Right renal pelvis (tissue), 4 donors: ENCODE data around the gene DCC. TPM values are rescaled to one million over a fixed set of nuclear protein-coding genes. Genes with fewer than 3 reads are reported as not detected.

Experiments used
- DNase-seq, 4 donors: peaks; one replicate each; pipeline ENCODE4 v3.0.0-alpha.2; 2013; ENCODE audit warnings: low read depth in 4 of 4, low spot score in 3 of 4, missing footprints in 1 of 4
- polyA plus RNA-seq, 4 donors: library from polyadenylated mRNA; unstranded; fragments of 120-200 nt; gene quantifications; one replicate each; pipeline ENCODE4 v1.2.1, GENCODE V29; 2013; ENCODE audit not compliant: insufficient read length in 4 of 4

Gene DCC
- polyA plus RNA-seq, 4 donors, result 5.8 to 10.5 (median 9.0) TPM

GRCh38 chr18:52572036-52573000 lies 232.3 kb downstream of the DCC start:
- no peak for DNase-seq

- DNase-seq, result no peak
These were observed 237.8 kb downstream of the DCC start for GRCh38 chr18:52577795-52578194.

GRCh38 chr18:52582061-52582460 lies 242.1 kb downstream of the DCC start:
- no peak for DNase-seq

- no peak for DNase-seq
These were observed 242.5 kb downstream of the DCC start for GRCh38 chr18:52582516-52582915.

- no peak for DNase-seq
These were observed 248.9 kb downstream of the DCC start for GRCh38 chr18:52588931-52589330.

GRCh38 chr18:52596748-52597435 lies 256.9 kb downstream of the DCC start:
- no peak for DNase-seq

- DNase-seq, result no peak
These were observed 258.9 kb downstream of the DCC start for GRCh38 chr18:52598921-52599320.

- no peak for DNase-seq
These were observed 262.8 kb downstream of the DCC start for GRCh38 chr18:52602820-52603219.

- DNase-seq, result no peak
These were observed 265.3 kb downstream of the DCC start for GRCh38 chr18:52605345-52605744.

GRCh38 chr18:52607985-52608384 lies 268.0 kb downstream of the DCC start:
- DNase-seq, result no peak

GRCh38 chr18:52610451-52611115 lies 270.6 kb downstream of the DCC start:
- DNase-seq, result no peak

- DNase-seq, result no peak
These were observed 272.4 kb downstream of the DCC start for GRCh38 chr18:52612406-52612805.

GRCh38 chr18:52615321-52615720 lies 275.3 kb downstream of the DCC start:
- DNase-seq, result no peak

- DNase-seq, result no peak
These were observed 275.9 kb downstream of the DCC start for GRCh38 chr18:52615943-52616342.

- DNase-seq, result no peak
These were observed 277.9 kb downstream of the DCC start for GRCh38 chr18:52617931-52618330.

GRCh38 chr18:52620926-52621439 lies 281.0 kb downstream of the DCC start:
- no peak for DNase-seq

GRCh38 chr18:52624702-52625101 lies 284.7 kb downstream of the DCC start:
- no peak for DNase-seq

GRCh38 chr18:52636536-52636935 lies 296.5 kb downstream of the DCC start:
- no peak for DNase-seq

GRCh38 chr18:52648201-52648600 lies 308.2 kb downstream of the DCC start:
- no peak for DNase-seq

GRCh38 chr18:52652391-52652790 lies 312.4 kb downstream of the DCC start:
- DNase-seq, result peak in 1 of 4 donors; percentile 2
